GM19395 (cell line): ENCODE data around the gene FOXI3.

Experiments
- ATAC-seq: cut with Tn5 transposase; IDR thresholded peaks from one replicate; pipeline ENCODE4 v1.9.1; 2021; ENCODE audit warnings: mild to moderate bottlenecking, moderate library complexity; ENCODE audit not compliant: unreplicated experiment

FOXI3 gene

DNA sequence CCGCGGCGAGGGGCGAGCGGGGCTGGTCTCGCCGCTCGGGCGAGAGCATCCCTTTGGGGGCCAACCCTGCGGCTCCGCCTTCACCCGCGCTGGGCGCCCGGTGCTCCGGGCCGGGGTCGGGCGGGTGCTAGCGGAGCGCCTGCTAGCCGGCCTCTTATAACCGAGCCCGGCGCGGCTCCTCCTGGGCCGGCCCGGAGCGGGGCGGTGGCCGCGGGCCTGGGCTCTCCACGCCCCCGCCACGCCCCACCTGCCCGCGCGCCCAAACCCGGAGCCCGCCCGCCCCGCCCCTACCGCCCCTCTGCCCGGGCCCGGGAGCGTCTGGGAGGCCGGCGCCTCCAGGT is at the start of gene FOXI3:
Gene FOXI3, minus strand, starts transcription at position 129 of the 341 bp plus-strand sequence. CDS start 158 bp downstream, outside the sequence.
- ATAC-seq: no peak

DNA sequence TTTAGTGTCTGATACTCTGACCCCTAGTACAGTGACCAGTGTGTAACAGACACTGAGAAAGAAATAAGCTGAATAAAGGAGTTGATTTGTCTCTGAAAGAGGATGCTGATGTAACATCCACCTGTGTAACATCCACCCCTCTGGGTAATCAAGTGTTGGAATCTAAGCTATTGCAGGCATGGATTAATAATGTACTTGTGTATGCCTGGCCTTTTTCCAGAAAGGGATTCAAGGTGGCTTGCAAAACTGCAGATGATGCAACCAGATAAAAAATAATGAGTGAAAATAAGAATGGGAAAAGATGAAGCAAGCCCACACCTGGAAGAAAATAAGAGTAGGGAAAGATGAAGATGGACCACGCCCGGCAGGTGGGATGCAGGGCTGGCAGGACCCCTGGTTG is 48.2 kb upstream of the FOXI3 start:
- ATAC-seq: no peak

DNA sequence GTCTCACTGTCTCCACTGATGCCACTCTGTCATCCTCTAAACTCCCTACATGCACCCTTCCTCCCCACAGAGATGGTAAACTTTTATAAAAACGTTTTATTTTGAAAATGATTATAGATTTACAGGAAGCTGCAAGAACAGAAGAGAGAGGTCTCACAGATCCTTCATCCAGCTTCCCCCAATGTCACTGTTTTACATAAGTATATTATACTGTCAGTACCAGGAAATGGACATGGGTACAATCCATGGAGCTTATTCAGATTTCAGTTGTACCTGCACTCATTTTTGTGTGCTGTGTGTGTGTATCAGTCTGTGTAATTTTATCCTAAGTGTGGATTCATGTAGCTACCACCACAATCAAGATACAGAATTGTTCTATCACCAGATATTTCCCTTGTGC is 46.7 kb upstream of the FOXI3 start:
- no peak for ATAC-seq

DNA sequence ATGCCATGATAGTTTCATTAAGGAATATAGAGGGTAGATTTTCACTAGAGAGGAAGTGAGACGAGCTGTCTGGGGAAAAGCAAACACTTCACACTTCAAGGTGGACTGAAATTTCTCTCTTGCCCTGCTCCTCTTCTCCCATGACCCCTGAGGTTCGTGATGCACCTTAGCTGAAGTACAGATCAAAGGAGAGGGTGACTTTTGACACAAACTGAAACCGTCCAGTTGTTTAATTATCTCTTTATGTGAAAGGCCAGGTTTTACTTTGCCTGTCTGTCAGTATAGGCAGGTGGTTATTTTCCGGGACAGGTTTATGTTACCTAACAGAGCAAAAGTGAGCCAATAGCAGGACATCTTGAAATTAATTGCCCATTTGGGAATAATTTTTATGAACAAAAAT is 41.0 kb upstream of the FOXI3 start:
- ATAC-seq: no peak

- ATAC-seq: no peak
Measured at GRCh38 chr2:88492002-88492401, 39.5 kb upstream of the FOXI3 start.

DNA sequence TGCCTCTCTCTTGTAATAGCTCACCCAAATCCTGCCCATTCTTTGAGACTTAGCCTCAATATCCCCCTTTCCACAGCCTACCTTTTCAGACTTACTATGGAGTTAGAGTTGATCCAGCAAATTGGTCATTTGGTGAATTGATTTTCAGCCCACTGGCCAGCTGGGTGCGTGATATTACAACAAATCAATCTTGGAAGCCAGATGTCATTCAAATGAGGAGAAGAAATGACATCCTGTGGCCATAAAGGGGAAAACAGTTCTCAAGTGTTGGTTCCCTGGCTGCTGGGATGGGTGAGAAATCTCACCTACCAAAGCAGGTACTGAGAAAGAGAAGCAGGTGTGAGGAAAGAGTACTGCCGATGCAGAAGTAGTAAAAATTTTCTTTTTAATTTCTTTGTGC is 36.7 kb upstream of the FOXI3 start:
- ATAC-seq: no peak

GRCh38 chr2:88483200-88483599 is 30.7 kb upstream of the FOXI3 start:
- no peak for ATAC-seq

- ATAC-seq: no peak
Measured at GRCh38 chr2:88481691-88482336, 29.3 kb upstream of the FOXI3 start.

DNA sequence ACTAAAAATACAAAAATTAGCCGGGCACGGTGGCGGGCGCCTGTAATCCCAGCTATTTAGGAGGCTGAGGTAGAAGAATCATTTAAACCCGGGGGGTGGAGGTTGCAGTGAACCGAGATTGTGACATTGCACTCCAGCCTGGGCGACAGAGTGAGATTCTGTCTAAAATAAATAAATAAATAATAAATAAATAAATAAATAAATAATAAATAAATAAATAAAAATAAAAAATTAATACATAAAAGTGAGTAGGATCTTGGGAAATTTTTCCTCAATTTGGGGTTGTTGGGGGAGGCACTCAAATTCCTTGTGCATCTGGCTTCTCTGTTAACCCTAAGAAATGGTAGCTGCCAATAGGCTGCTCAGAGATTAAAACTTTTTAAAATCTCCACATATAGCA is 20.3 kb upstream of the FOXI3 start:
- ATAC-seq: no peak

DNA sequence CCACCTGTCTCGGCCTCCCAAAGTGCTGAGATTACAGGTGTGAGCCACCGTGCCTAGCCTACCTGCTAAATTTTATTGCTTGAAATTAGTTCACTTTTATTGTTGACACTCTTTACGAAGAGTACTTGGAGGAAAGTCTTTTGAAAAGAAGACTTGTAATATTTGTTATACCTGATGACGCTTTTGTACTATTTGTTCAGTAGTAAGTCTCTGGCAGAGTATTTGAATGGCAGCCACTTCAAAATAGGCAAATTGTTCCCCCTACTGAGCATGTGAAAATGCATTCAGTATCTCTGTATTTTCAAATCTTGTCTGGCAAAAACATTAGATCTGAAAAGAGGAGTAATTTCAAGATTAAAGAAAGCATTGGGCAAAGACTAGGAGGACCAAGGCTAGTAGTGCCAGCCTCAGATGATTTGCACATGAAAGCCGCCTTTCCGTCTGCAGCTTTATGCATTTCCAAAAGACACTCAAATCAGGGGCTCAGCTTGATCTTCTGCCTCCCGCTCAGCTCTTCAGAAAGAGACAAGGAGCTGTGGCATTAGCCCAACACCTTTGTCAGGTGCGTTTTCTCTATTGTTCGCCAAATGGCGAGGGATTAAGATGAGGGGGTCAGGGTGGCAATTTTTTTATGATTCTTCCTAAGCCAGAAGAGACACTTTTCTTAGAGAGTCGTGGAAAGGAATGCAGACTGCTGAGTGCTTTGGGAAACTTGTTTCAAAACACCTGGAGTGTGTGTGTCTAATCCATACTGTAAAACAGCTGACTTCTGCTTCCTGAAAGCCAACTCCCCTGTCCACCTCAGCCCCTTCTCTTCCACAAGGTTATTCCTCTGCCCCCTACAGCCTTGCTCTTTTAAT is 18.8 kb upstream of the FOXI3 start:
- no peak for ATAC-seq

GRCh38 chr2:88469202-88470114 is 17.0 kb upstream of the FOXI3 start:
- ATAC-seq: no peak

- ATAC-seq: no peak
Measured at GRCh38 chr2:88464153-88464552, 11.7 kb upstream of the FOXI3 start.

DNA sequence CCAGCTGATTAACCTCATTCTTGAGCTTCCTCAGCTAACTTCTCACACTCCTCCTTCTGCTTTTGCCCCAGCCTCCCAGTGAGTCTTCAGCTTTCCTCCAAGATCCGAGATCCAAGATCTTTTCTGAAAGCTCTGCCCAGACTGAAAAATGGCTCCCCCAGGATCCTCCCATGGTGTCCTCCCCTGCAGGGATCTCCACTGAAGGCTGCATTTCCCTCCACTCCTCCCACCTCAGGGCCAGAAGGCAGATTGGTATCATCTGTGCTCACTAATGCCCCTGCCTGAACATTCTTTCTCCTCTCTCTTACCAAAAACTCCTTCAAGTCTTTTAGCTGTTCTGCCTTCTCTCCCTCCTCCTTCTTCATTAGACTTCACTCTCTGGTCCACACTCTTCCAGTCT is 6.1 kb upstream of the FOXI3 start:
- no peak for ATAC-seq

GRCh38 chr2:88452980-88453582 is 588 bp upstream of the FOXI3 start:
- ATAC-seq: no peak

DNA sequence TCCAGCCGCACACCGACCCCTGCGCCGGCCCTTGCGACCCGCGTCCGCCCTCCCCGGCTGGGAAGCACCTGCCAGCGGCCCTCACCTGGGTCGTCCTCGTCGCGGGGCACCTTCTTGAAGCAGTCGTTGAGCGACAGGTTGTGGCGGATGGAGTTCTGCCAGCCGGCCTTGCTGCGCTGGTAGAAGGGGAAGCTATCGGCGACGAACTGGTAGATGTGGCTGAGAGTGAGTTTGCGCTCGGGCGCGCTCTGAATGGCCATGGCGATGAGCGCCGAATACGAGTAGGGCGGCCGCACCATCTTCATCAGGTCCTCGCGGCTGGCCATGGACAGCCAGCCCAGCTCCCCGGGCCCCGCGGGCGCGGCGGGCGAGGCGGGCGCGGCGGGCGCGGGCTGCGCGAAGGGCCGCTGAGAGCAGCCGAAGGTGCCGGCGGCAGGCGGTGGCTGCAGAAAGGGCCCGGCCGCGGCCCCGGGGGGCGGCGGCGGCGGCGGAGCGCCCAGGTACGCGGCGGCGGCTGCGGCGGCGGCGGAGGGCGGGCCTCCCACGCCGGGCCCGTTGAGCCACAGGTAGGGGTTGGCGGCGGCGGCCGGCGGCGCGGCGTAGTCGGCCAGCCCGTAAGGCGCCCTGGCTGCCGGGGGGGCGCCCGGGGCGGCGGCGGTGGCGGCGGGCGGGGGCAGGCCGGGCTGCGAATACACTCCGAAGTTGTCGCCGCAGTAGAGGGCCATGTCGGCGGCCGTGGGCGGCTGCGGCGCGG is 505 bp downstream of the FOXI3 start:
- no peak for ATAC-seq

GRCh38 chr2:88450925-88451810 is 1.3 kb downstream of the FOXI3 start:
- ATAC-seq: no peak

DNA sequence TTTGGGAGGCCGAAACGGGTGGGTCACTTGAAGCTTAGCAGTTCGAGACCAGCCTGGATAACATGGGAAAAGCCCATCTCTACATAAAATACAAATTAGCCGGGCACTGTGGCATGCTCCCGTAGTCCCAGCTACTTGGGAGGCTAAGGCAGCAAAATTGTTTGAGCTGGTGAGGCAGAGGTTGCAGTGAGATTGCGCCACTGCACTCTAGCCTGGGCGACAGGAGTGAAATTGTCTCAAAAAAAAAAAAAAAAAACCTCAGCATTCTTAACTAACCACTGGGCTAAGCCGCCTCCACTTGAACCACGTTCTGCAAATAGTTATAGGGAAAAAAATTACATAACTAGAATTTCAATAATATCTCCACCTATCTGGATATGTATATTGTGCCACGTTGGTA is 2.3 kb downstream of the FOXI3 start:
- no peak for ATAC-seq

DNA sequence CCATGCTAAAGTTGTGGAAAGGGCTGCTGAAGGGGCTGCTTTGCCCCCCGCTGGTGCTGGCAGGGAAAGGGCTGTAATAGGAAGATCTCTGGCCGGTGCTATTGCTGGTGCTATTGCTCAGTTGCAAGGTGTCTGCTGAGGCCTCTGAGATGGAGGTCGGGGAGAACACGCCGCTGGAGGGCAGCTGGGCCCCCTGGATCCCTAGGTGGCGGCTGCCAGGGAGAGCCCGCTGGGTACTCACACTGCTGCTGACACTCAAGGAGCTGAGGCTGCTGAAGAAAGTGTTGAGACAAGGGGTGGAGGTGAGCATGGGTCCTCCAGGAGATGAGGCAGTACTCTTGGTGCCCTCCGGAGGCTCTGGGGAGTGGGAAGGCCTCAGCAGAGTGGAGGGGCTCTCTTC is 4.2 kb downstream of the FOXI3 start:
- no peak for ATAC-seq

- ATAC-seq: no peak
Measured at GRCh38 chr2:88443353-88443938, 9.0 kb downstream of the FOXI3 start.
